ENCODE measurements around the gene ZNF549.

GRCh38 chr19:57559404-57560025 is 32.4 kb downstream of the ZNF549 start, which contains the start of gene ZNF550:
- TF ChIP-seq EZH2 (IDR thresholded peaks at IDR 0.05; ENCODE audit: borderline replicate concordance) (no peak), CTCF (IDR thresholded peaks at IDR 0.05; ENCODE audit: poor library complexity) (no peak), EZH2phosphoT487 (IDR thresholded peaks at IDR 0.05; ENCODE audit: low read depth, severe bottlenecking, unreplicated experiment) (no peak)

Data from hepatocyte (in vitro differentiated cells).